Stimulated activated CD8-positive, alpha-beta memory T cell treated with anti-CD3 and anti-CD28 coated beads, Interleukin-7, amount 100 ng/mL, for 24 hours (primary cell): ENCODE results near the gene ARMC7.
A peak's percentile ranks its signal among the peaks of the same experiment; 100 is the strongest.
"Not testable (repeated sequence)": the region's sequence is repeated elsewhere in the genome, so short reads cannot be mapped to it uniquely, and the experiment has no call there.

ENCODE experiments used
- DNase-seq: peaks from one replicate; pipeline ENCODE4 v3.0.0-alpha.2; 2020; ENCODE audit warnings: low read depth

ARMC7 gene

GRCh38 chr17:75130059-75130631 lies 20.4 kb downstream of the ARMC7 start:
- no peak for DNase-seq

- DNase-seq = no peak
Measured at GRCh38 chr17:75130632-75131277, 21.0 kb downstream of the ARMC7 start.

- DNase-seq = peak; percentile 40
Measured at GRCh38 chr17:75131278-75132017, 21.7 kb downstream of the ARMC7 start, which contains the start of gene NT5C. Gene NT5C (minus strand): TSS chr17:75131742. CDS start chr17:75131707, 35 bp downstream.

DNA sequence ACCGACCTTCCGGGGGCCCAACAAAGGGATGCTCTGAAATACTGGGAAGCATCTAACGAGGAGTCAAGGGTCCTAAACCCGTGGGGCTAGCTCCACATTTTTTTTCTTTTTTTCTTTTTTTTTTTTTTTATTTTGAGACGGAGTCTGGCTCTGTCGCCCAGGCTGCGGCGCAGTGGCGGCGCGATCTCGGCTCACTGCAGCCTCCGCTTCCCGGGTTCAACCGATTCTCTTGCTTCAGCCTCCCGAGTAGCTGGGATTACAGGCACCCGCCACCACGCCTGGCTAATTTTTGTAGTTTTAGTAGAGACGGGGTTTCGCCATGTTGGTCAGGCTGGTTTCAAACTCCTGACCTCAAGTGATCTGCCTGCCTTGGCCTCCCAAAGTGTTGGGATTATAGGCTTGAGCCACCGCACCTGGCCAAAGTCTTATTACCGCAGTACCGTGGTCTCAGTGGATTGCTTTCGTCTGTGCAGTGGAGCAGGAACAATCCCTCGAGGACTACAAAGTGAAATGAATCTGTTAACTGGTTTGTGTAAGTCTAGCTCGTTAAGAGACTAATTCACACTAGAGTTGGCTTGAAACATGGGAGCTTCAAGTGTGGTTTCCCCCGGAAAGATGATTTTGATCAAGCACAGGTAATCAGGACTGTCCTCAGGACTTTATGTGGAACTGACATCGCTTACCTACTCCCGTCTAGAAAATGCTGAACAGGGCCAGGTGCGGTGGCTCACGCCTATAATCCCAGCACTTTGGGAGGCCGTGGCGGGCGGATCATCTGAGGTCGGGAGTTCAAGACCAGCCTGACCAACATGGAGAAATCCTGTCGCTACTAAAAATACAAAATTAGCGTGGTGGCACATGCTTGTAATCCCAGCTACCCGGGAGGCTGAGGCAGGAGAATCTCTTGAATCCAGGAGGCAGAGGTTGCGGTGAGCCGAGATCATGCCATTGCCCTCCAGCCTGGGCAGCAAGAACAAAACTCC lies 22.5 kb downstream of the ARMC7 start:
- not testable (repeated sequence) for DNase-seq

GRCh38 chr17:75133001-75133400 lies 23.2 kb downstream of the ARMC7 start:
- no peak for DNase-seq

GRCh38 chr17:75133607-75134347 lies 24.0 kb downstream of the ARMC7 start:
- not testable (repeated sequence) for DNase-seq

- no peak for DNase-seq
Measured at GRCh38 chr17:75135452-75135851, 25.7 kb downstream of the ARMC7 start.

- no peak for DNase-seq
Measured at GRCh38 chr17:75135946-75136345, 26.2 kb downstream of the ARMC7 start.

DNA sequence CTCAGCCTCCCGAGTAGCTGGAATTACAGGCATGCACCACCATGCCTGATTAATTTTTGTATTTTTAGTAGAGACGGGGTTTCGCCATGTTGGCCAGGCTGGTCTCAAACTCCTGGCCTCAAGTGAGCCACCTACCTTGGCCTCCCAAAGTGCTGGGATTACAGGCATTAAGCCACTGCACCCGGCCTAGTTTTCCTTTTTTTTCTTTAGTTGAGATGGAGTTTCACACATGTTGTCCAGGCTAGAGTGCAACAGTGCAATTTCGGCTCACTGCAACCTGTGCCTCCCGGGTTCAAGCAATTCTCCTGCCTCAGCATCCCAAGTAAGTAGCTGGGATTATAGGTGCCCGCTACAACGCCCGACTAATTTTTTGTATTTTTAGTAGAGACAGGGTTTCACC lies 28.0 kb downstream of the ARMC7 start:
- not testable (repeated sequence) for DNase-seq

DNA sequence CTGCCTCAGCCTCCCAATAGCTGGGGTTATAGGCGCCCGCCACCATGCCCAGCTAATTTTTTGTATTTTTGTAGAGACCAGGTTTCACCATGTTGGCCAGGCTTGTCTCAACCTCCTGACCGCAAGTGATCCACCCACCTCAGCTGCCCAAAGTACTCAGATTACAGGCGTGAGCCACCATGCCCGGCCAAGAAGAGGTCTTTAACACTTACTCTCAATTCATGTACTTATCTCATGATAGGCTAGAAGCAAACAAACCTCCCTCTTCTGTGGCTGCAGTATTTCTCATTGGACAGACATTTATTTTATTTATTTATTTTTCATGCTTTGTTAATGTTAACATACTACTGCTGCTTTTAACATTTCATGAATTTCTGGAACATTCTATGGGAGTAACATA lies 28.8 kb downstream of the ARMC7 start:
- no peak for DNase-seq

DNA sequence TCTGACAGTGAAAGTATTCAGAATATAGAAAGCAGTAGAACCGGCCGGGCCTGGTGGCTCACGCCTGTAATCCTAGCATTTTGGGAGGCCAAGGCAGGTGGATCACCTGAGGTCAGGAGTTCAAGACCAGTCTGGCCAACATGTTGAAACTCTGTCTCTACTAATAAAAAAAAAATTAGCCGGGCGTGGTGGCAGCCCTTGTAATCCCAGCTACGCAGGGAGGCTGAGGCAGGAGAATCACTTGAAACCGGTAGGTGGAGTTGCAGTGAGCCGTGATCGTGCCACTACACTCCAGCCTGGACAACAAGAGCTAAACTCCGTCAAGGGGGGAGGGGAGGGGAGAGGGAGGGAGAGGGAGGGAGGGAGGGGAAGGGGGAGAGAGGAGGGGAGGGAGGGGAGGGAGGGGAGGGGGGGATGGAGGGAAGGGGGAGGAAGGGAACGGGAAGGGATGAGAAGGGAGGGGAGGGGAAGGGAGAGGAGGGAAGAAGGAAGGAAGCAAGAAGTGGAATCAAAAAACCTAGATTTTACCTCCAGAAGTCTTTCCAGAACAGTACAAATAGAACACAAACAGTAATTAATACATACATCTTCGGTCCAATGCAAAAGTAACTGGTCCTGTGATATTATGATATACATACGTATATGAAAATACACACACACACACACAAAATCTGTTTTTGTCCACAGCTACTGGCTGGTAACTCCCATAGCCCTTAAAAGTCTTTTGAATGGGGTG lies 32.6 kb downstream of the ARMC7 start:
- no peak for DNase-seq

DNA sequence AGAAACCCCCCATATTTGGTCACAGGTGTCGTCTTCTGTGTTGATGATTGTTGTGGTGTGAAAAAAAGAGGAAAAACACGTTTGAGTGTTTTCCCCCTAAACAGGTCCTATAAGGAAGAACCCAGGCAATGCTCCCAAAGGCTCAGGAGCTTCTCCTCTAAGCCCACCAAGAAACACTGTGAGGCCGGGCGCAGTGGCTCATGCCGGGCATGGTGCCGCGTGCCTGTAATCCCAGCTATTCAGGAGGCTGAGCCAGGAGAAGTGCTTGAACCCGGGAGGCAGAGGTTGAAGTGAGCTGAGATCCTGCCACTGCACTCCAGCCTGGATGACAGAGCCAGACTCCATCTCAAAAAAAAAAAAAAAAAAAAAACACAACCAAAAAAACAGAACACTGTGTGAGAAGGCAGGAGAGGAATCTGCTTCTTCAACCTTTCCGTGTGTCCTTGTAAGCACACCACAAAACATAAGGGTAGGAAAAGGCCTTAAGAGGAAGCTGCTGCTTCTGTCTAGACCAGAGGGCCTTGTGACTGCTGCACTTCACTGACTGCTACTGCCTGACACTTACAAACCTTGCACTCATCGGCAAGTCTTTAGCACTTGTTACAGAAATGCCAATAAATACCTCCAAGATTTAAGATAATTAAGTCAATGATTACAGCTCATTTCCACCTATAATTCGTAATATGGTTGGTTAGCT lies 35.2 kb downstream of the ARMC7 start:
- no peak for DNase-seq

- DNase-seq = no peak
Measured at GRCh38 chr17:75146592-75146991, 36.8 kb downstream of the ARMC7 start.

DNA sequence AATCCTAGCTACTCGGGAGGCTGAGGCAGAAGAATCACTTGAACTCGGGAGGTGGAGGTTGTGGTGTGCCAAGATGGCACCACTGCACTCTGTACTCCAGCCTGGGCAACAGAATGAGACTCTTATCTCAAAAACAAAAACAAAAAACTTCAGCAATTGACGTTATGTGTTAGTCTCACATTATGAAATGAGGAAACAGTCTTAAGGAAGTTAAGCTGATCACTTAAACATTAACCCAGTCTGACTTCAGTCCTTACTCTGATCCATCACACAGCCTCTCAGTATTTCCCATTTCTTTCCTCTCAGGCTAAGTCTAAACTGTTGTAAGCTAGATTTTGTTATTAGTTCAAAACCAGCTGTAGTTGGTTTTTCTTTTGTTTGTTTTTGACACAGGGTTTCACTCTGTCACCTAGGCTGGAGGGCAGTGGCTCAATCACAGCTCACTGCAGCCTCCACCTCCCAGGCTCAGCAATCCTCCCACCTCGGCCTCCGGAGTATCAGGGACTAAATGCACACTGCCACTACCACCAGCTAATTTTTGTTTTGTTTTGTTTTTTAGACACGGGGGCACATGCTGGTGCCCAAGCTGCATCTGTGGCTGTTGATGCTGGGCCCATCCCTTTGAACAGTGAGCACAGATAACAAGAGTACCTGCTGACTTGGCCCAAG lies 38.2 kb downstream of the ARMC7 start:
- DNase-seq = no peak

- no peak for DNase-seq
Measured at GRCh38 chr17:75151930-75152329, 42.2 kb downstream of the ARMC7 start.

- DNase-seq = no peak
Measured at GRCh38 chr17:75152523-75152921, 42.8 kb downstream of the ARMC7 start.

DNA sequence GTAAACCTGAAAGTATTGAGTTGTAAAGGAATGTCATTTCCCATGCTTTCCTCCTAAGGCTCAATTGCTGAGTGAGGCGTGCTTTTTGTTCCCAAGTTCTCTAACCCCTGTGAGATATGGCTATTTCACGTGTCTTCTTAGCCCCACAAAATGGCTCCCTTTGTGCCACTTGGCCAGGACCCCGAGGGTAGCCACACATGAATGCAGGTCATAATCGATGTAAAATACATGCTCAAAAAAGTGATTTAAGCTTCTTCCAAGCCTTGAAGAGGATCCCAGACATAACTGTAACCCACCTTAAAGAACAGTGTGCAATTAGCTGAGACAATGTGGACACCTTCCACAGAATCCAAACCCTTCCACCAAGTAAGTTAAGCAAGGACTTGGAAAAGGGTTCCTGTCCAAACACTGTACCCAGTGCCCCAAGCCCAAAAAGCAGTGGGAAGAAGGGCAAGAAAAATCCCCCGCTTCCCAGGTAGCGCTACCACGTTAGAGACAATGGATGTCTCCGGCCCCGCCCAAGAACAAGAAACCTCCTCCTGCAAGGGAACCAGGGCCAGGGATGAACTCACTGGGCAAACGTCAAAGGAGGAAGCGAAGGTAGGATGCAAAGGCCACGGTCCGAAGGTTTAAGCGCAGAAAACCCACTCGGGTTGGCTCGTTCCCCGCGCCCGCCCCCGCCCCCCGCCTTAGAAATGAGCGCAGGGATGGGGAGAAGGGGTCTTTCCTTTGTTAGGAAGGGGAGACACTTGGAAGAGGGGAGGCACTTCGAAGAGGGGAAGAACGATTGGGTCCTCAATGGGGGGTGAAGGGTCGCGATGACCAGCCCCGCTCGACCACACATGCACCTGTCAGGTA lies 43.4 kb downstream of the ARMC7 start:
- DNase-seq = no peak

DNA sequence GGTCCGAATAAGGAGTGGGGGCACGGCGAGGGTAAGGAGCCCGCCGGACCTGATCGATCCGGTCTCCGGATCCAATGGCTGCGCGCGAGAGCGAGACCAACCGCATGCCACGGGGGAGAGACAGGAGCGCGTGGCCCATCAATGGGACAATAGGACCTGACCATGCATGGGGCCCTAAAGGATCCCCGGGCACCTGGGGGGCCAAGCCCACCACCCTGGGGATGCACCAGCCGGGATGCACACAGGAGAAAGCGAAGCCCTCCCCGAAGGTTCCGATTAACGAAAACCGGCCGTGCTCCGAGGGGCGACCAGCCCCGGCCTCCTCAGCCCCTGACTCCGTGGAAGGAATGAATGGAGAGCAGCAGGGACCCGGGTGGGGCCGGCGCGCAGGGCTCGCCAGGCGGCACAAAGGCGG lies 44.0 kb downstream of the ARMC7 start:
- DNase-seq = no peak
